Neural progenitor cell (in vitro differentiated cells): ENCODE measurements around the gene UQCC2. TPM values are rescaled to one million over a fixed set of nuclear protein-coding genes. Genes with fewer than 3 reads are reported as not detected.
A peak's percentile ranks its signal among the peaks of the same experiment; 100 is the strongest.

Source experiments
- DNase-seq: peaks from one replicate; pipeline ENCODE4 v3.0.0-alpha.2; 2016; ENCODE audit warnings: low spot score
- H2AFZ ChIP-seq: fragments of 200-600 bp; sonication (generic); replicated peaks from 2 replicates; pipeline ENCODE4 v1.6.1; 2016; ENCODE audit warnings: antibody characterized with exemption
- H3F3A ChIP-seq: fragments of 200-600 bp; sonication (generic); 2 replicates; pipeline ENCODE4 v1.6.1; 2016; ENCODE audit warnings: antibody characterized with exemption, low read depth
- H3K27ac ChIP-seq: fragments of 200-600 bp; sonication (generic); 2 replicates; pipeline ENCODE4 v1.5.1; 2016; ENCODE audit warnings: mild to moderate bottlenecking
- H3K27me3 ChIP-seq: fragments of 200-600 bp; sonication (generic); 2 replicates; pipeline ENCODE4 v1.6.1; 2016; ENCODE audit warnings: mild to moderate bottlenecking, moderate library complexity
- H3K36me3 ChIP-seq: fragments of 200-600 bp; sonication (generic); 2 replicates; pipeline ENCODE4 v1.5.1; 2016
- H3K4me1 ChIP-seq: fragments of 200-600 bp; sonication (generic); 2 replicates; pipeline ENCODE4 v1.6.1; 2016; ENCODE audit warnings: mixed run types
- H3K4me2 ChIP-seq: fragments of 200-600 bp; sonication (generic); 2 replicates; pipeline ENCODE4 v1.6.1; 2016
- H3K4me3 ChIP-seq: fragments of 200-600 bp; sonication (generic); 2 replicates; pipeline ENCODE4 v1.5.1; 2016
- H3K79me2 ChIP-seq: fragments of 200-600 bp; sonication (generic); 2 replicates; pipeline ENCODE4 v1.6.1; 2016; ENCODE audit warnings: low read depth
- H3K9ac ChIP-seq: fragments of 200-600 bp; sonication (generic); 2 replicates; pipeline ENCODE4 v1.6.1; 2016
- H3K9me3 ChIP-seq: fragments of 200-600 bp; sonication (generic); 2 replicates; pipeline ENCODE4 v1.5.1; 2016; ENCODE audit warnings: low read depth
- H4K20me1 ChIP-seq: fragments of 200-600 bp; sonication (generic); 2 replicates; pipeline ENCODE4 v1.6.1; 2016; ENCODE audit warnings: low read depth
- H3K27ac Mint-ChIP-seq: 3 replicates; pipeline ENCODE4 v1.8.0; 2021; ENCODE audit warnings: mixed read lengths
- H3K27me3 Mint-ChIP-seq: 2 replicates; pipeline ENCODE4 v1.8.0; 2022; ENCODE audit warnings: low read depth, mild to moderate bottlenecking, inconsistent platforms, moderate library complexity, mixed read lengths; ENCODE audit not compliant: insufficient read depth
- H3K36me3 Mint-ChIP-seq: 3 replicates; pipeline ENCODE4 v1.8.0; 2021; ENCODE audit warnings: mixed read lengths
- H3K4me1 Mint-ChIP-seq: 3 replicates; pipeline ENCODE4 v1.8.0; 2021; ENCODE audit warnings: mixed read lengths
- H3K4me3 Mint-ChIP-seq: 3 replicates; pipeline ENCODE4 v1.8.0; 2021; ENCODE audit warnings: mild to moderate bottlenecking, moderate library complexity, mixed read lengths
- H3K9me3 Mint-ChIP-seq: 3 replicates; pipeline ENCODE4 v1.8.0; 2020; ENCODE audit warnings: mixed read lengths
- EZH2 ChIP-seq: fragments of 200-600 bp; sonication (generic); IDR thresholded peaks from 2 replicates; pipeline ENCODE4 v1.6.1; 2017; ENCODE audit warnings: antibody characterized with exemption, mild to moderate bottlenecking, moderate library complexity
- EZH2phosphoT487 ChIP-seq: fragments of 200-600 bp; sonication (generic); IDR thresholded peaks from 2 replicates; pipeline ENCODE4 v1.6.1; 2017; ENCODE audit warnings: antibody characterized with exemption
- total RNA-seq: library from RNA; depleted of rRNA; stranded (reverse); fragments of >200 nt; gene quantifications from 2 replicates; pipeline ENCODE4 v1.2.3, GENCODE V29; 2015; ENCODE audit warnings: low replicate concordance
- TF ChIP-seq, protein P1 (sequence below): fragments of 200-600 bp; sonication (generic); IDR thresholded peaks from 2 replicates; pipeline ENCODE4 v1.5.1; 2017; ENCODE audit warnings: antibody characterized with exemption, mild to moderate bottlenecking

UQCC2 gene
- total RNA-seq: 47.7 and 95.9 TPM in 2 replicates

DNA sequence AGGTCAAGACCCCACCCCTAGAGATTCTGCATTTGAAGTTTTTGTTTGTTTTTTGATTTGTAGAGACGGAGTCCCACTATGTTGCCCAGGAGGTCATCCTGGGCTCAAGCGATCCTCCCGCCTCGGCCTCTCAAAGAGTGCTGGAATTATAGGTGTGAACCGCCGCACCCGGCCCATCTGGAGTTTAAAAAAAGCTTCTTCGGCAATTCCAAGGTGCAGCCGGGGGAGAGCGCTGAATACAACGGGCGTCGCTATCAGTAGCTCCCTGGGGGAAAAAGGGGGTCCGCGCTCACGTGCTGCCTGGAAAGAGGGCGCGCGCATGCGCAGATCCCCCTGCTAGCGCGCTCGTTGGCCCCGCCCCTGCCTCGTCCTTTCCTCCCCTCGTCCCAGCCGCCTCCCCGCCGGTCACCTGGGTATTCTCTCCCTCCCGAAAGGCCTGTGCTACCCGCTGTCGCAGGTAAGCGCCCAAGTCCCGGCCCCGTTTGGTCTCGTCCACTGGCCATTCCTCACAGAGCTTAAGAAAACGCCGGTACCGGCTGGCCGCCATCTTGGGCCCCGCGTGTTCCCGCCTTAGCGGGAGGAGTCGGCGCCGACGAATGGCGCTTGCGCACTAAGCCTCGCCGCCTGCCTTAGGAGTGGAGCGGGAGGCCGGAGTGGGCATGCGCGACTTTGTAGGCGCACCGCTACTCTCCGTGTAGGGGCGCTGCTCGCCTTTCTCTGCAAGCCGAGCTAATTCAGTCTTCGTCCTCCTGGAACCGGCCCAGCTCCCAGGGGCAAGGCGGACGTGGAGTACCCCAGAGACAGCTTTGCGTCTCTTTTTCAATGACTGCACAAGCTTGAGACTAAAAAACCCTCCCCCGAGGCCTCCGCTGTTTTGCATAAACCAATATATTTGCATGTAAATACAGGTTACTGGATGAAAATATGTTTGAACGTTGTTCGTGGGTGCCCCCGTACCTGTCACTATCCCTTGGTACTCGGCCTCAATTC is at the start of gene UQCC2:
TSS of gene UQCC2 (minus strand) at position 561 of the 990 bp plus-strand sequence. CDS start at position 547, 14 bp downstream.
- TF ChIP-seq, protein P1, sequence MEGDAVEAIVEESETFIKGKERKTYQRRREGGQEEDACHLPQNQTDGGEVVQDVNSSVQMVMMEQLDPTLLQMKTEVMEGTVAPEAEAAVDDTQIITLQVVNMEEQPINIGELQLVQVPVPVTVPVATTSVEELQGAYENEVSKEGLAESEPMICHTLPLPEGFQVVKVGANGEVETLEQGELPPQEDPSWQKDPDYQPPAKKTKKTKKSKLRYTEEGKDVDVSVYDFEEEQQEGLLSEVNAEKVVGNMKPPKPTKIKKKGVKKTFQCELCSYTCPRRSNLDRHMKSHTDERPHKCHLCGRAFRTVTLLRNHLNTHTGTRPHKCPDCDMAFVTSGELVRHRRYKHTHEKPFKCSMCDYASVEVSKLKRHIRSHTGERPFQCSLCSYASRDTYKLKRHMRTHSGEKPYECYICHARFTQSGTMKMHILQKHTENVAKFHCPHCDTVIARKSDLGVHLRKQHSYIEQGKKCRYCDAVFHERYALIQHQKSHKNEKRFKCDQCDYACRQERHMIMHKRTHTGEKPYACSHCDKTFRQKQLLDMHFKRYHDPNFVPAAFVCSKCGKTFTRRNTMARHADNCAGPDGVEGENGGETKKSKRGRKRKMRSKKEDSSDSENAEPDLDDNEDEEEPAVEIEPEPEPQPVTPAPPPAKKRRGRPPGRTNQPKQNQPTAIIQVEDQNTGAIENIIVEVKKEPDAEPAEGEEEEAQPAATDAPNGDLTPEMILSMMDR: peak; percentile 69
- TF ChIP-seq EZH2phosphoT487 (no peak), EZH2 (peak; percentile 45)
- H3K79me2 ChIP-seq: peaks cover 28% of the 10 kb centered on the region
- H3K4me1 ChIP-seq: peaks cover 14% of the 10 kb centered on the region
- no peaks in the 10 kb centered on the region for H3F3A ChIP-seq
- Mint-ChIP-seq H3K36me3 (peaks cover 19% of the 10 kb centered on the region), H3K27me3 (no peaks in the 10 kb centered on the region), H3K9me3 (no peaks in the 10 kb centered on the region), H3K4me3 (peak within 1 kb of the TSS; percentile 94), H3K27ac (peak within 1 kb of the TSS; percentile 96), H3K4me1 (peaks cover 24% of the 10 kb centered on the region)
- peak within 1 kb of the TSS; percentile 53 for H3K9ac ChIP-seq
- peak; percentile 99 for DNase-seq
- no peaks in the 10 kb centered on the region for H3K9me3 ChIP-seq
- H4K20me1 ChIP-seq: peaks cover 9% of the 10 kb centered on the region
- peak within 1 kb of the TSS; percentile 96 for H2AFZ ChIP-seq
- H3K27ac ChIP-seq: peak within 1 kb of the TSS; percentile 75
- peak within 1 kb of the TSS; percentile 70 for H3K4me3 ChIP-seq
- H3K4me2 ChIP-seq: peak within 1 kb of the TSS; percentile 75
- H3K36me3 ChIP-seq: no peaks in the 10 kb centered on the region
- no peaks in the 10 kb centered on the region for H3K27me3 ChIP-seq

DNA sequence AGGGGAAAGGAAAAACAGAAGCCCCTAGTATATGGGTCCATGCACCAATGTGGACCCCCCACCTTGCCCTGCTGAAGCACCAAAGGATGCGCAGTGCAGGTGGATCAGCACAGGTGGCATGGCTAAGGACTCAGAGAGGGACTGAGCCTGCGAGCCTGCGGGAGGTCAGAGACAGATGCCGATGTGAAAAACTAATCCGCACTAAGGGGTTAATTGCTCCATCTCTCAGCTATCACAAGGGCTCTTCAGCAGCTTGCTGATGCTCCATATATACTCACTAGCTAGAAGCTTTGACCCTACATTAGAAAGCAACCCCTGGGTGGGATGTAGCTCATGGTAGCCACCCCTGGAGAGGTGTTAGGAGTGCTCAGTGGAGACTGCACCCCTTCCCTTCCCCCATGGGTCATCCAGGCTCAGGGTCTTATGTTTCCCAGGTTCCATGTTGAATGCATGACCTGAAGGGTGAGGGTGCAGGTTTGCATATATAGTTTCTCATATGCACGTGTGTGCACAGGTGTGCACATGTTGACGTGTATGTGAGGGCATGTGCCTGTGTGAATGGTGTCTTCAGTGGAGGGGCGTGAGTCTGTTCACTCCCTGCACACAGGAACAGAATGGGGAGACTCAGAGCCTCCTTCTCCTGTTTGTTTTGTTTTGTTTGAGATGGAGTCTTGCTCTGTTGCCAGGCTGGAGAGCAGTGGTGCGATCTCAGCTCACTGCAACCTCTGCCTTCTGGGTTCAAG is 48.6 kb upstream of the UQCC2 start:
- no peak for DNase-seq
- Mint-ChIP-seq H3K4me3 (no peak overlapping the region), H3K9me3 (no peaks in the 10 kb centered on the region)

DNA sequence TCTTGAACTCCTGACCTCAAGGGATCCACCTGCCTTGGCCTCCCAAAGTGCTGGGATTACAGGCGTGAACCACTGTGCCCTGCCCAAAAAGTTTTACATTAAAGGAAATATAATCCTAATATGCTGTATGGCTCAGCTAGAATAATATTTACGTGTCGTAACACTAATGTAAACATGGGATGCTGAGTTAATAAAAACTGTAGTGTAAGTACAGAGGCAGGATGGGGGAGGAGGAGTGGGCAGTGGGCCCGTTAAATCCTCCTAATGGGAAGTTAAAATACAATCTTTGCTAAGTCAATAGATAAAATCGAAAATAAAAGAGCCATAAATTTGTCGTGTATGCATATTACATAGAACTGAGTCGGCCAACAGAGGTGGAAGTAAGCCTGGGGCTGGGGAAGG is 47.3 kb upstream of the UQCC2 start:
- Histone ChIP-seq H3K9ac (no peak overlapping the region), H3K79me2 (no peaks in the 10 kb centered on the region), H3F3A (peaks cover 7% of the 10 kb centered on the region), H3K27me3 (no peaks in the 10 kb centered on the region), H3K9me3 (no peaks in the 10 kb centered on the region), H3K27ac (no peak overlapping the region), H2AFZ (no peak overlapping the region), H4K20me1 (no peaks in the 10 kb centered on the region), H3K4me2 (no peak overlapping the region), H3K4me1 (peaks cover 36% of the 10 kb centered on the region), H3K4me3 (no peak overlapping the region), H3K36me3 (no peaks in the 10 kb centered on the region)
- DNase-seq: no peak
- H3K27ac Mint-ChIP-seq: no peak overlapping the region
- peaks cover 22% of the 10 kb centered on the region for H3K27me3 Mint-ChIP-seq
- H3K4me3 Mint-ChIP-seq: no peak overlapping the region
- TF ChIP-seq EZH2phosphoT487: no peak
- TF ChIP-seq, protein P1: no peak
- TF ChIP-seq EZH2: no peak
- H3K36me3 Mint-ChIP-seq: no peaks in the 10 kb centered on the region
- no peaks in the 10 kb centered on the region for H3K9me3 Mint-ChIP-seq
- peaks cover 36% of the 10 kb centered on the region for H3K4me1 Mint-ChIP-seq

More for the DNA sequence above, 48.6 kb upstream of the UQCC2 start:
- TF ChIP-seq EZH2 (no peak), EZH2phosphoT487 (no peak)
- TF ChIP-seq, protein P1: no peak
- Histone ChIP-seq H3K9ac (no peak overlapping the region), H3K27ac (no peak overlapping the region), H4K20me1 (no peaks in the 10 kb centered on the region), H3K4me2 (no peak overlapping the region), H2AFZ (no peak overlapping the region), H3K9me3 (no peaks in the 10 kb centered on the region), H3K27me3 (no peaks in the 10 kb centered on the region), H3K79me2 (no peaks in the 10 kb centered on the region), H3F3A (peaks cover 7% of the 10 kb centered on the region), H3K36me3 (no peaks in the 10 kb centered on the region), H3K4me1 (peaks cover 26% of the 10 kb centered on the region), H3K4me3 (no peak overlapping the region)
- Mint-ChIP-seq H3K27ac (no peak overlapping the region), H3K36me3 (no peaks in the 10 kb centered on the region), H3K4me1 (peaks cover 28% of the 10 kb centered on the region), H3K27me3 (peaks cover 19% of the 10 kb centered on the region)
